Common myeloid progenitor, CD34-positive (primary cell): ENCODE measurements around the gene WDR26.

Experiments used
- CTCF ChIA-PET: fragments of 350-600 bp; sonication (Branson Sonifier 250); formaldehyde crosslinking; loops from one replicate; lab custom pipeline; 2021; ENCODE audit warnings: antibody characterized with exemption; lab: Charles Lee
- POLR2A ChIA-PET: fragments of 350-600 bp; sonication (Branson Sonifier 250); formaldehyde crosslinking; loops from one replicate; lab custom pipeline; 2021; ENCODE audit warnings: antibody characterized with exemption; lab: Charles Lee
- DNase-seq, 3 donors: peaks; one replicate each; pipeline versions ENCODE4 v3.0.0 to v3.0.0-alpha.2; 2013
- H3K27ac ChIP-seq, 2 experiments: 1 replicate in 1 of 2; 2 replicates in 1 of 2; pipeline ENCODE4 v1.7.0; 2013; ENCODE audit warnings: inconsistent platforms in 2 of 2, low read length in 2 of 2, mild to moderate bottlenecking in 2 of 2, low read depth in 1 of 2, moderate library complexity in 1 of 2; ENCODE audit not compliant: severe bottlenecking in 2 of 2, insufficient read depth in 1 of 2, poor library complexity in 1 of 2
- H3K27me3 ChIP-seq, 5 experiments: replicated peaks in 2 of 5; 1 replicate in 3 of 5; 2 replicates in 2 of 5; pipeline versions ENCODE4 v1.6.1 to v1.7.0; 2013; ENCODE audit warnings: low read length in 4 of 5, mild to moderate bottlenecking in 2 of 5, moderate library complexity in 2 of 5, inconsistent platforms in 1 of 5; ENCODE audit not compliant: insufficient read depth in 5 of 5, control insufficient read depth in 4 of 5
- H3K36me3 ChIP-seq, 4 experiments: 1 replicate in 2 of 4; 2 replicates in 2 of 4; pipeline versions ENCODE4 v1.6.1 to v1.7.0; 2013; ENCODE audit warnings: low read length in 3 of 4, control low read depth in 1 of 4, mild to moderate bottlenecking in 1 of 4; ENCODE audit not compliant: control insufficient read depth in 4 of 4, insufficient read depth in 4 of 4
- H3K4me1 ChIP-seq, 4 experiments: 1 replicate in 3 of 4; 2 replicates in 1 of 4; pipeline versions ENCODE4 v1.6.1 to v1.7.1; 2013; ENCODE audit warnings: low read length in 3 of 4, mild to moderate bottlenecking in 3 of 4, control low read depth in 1 of 4, inconsistent platforms in 1 of 4, moderate library complexity in 1 of 4; ENCODE audit not compliant: control insufficient read depth in 4 of 4, insufficient read depth in 4 of 4; ENCODE audit errors: control extremely low read depth in 1 of 4
- H3K4me3 ChIP-seq, 7 experiments: 1 replicate in 4 of 7; 2 replicates in 3 of 7; pipeline versions ENCODE4 v1.5.1 to v1.7.0; 2013; ENCODE audit warnings: mild to moderate bottlenecking in 7 of 7, low read length in 6 of 7, moderate library complexity in 6 of 7, inconsistent platforms in 2 of 7, low read depth in 2 of 7, control low read depth in 1 of 7; ENCODE audit not compliant: insufficient read depth in 4 of 7, control insufficient read depth in 1 of 7; ENCODE audit errors: extremely low read depth in 1 of 7
- H3K9me3 ChIP-seq, 5 experiments: 1 replicate in 4 of 5; 2 replicates in 1 of 5; pipeline versions ENCODE4 v1.6.1 to v1.7.1; 2013; ENCODE audit warnings: low read length in 4 of 5, mild to moderate bottlenecking in 2 of 5, inconsistent platforms in 1 of 5, low read depth in 1 of 5, moderate library complexity in 1 of 5; ENCODE audit not compliant: control insufficient read depth in 4 of 5, insufficient read depth in 2 of 5; ENCODE audit errors: control extremely low read depth in 1 of 5
- WGBS: methylation state at CpG from one replicate; pipeline ENCODE4 v1.1.5; 2013; ENCODE audit not compliant: insufficient coverage; 5-methylcytosine and 5-hydroxymethylcytosine counted together

The WDR26 gene

GRCh38 chr1:224435999-224436398 lies 1.4 kb upstream of the WDR26 start:
- ChIA-PET CTCF (interaction anchor here (9.0 kb wide), 1 partner anchor 22 kb away, joined by 57 read pairs; no protein-coding TSS in a partner anchor), POLR2A (no interaction called here)
- Histone ChIP-seq H3K4me1 (peaks cover 26 to 40% (median 33%) of the 10 kb centered on the region in 4 experiments), H3K4me3 (peak overlapping the region in 3 of 7 experiments; percentile 75 to 96 (median 75)), H3K9me3 (no peaks in the 10 kb centered on the region), H3K27me3 (no peaks in the 10 kb centered on the region), H3K27ac (peak overlapping the region in 1 of 2 experiments; percentile 89), H3K36me3 (peaks cover 0 to 3% (median 0%) of the 10 kb centered on the region in 4 experiments)
- WGBS, result 100% methylated on average over 1 of the region's 1 CpG
- peak in 2 of 3 donors; percentile 8 to 29 for DNase-seq

DNA sequence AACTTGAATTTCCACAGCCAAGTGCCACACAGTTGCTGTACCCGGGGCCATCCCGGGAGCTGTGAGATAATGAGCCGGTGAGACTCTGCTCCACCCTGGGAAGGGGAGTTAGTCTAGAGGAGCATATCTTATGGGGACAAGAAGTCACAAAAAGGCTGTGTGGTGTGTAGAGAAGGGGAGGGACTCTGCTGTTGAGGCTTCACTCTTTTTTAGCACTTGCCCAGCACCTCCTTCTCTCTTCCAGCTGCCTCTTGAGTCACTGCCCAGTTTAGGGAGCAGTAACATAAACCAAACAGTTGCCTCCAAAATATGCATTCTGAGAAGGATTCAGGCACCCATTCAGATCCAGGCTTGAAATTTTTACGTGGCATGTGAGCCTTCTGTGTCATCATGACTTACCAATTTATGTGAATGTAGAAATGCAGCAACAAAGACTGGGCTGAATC lies 744 bp upstream of the WDR26 start:
- peaks cover 0 to 3% (median 0%) of the 10 kb centered on the region in 4 experiments for H3K36me3 ChIP-seq
- H3K27me3 ChIP-seq, result no peaks in the 10 kb centered on the region
- ChIA-PET CTCF (interaction anchor here (1.2 to 9.0 kb wide), 2 partner anchors 8 to 23 kb away, joined by 3 to 57 read pairs; no protein-coding TSS in a partner anchor), POLR2A (interaction anchor here (1.4 kb wide), 1 partner anchor 8 kb away, joined by 9 read pairs; no protein-coding TSS in a partner anchor)
- 4% methylated on average over 4 of the region's 4 CpGs for WGBS
- peak overlapping the region; percentile 61 to 89 for H3K27ac ChIP-seq
- H3K9me3 ChIP-seq, result no peaks in the 10 kb centered on the region
- peaks cover 32 to 47% (median 40%) of the 10 kb centered on the region in 4 experiments for H3K4me1 ChIP-seq
- DNase-seq, result peak in 2 of 3 donors; percentile 59 to 68
- peak overlapping the region; percentile 65 to 96 (median 79) for H3K4me3 ChIP-seq

DNA sequence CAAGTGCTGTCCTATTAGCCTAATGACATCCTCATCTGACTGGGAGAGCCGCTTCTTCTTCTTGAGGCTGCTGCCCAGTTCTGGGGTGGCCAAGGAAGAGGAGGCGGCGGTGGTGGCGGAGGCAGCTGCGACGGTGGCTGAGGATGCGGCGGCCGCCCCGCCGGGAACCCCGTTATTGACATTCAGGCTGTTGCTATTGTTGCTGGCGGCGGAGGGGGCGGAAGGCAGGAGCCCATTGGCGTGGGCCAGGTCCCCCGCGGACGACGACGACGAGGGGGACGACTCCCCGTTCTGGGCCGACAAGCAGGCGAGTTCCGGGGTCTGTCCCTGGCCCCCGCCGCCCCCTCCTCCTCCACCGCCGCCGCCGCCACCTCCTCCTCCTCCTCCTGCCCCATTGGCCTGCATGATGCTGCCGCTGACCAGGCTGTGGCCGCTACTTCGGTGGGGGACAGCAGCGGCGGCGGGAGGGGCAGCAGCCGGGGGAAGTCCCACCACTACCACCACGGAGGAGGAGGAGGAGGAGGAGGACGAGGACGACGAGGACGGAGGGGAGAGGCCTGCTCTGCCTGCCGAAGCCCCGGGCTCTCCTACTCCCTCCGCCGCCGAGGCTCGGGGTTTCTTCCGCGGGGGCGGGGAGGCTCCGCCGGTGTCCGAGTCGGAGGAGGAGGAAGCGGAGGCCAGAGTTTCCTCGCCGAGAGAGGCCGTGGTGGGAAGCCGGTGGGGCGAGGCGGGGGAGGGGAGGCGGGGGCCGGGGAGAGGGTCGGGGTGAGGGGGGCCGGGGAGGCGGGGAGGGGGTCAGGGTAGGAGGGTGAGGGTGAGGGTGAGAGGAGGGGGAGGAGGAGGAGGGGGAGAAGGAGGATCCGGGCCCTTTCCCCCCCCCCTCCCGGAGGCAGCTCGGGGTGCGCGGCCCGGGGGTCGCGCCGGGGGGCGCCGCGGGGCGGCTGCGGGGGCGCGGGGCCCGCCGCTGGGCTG lies 610 bp downstream of the WDR26 start:
- DNase-seq, result peak in 2 of 3 donors; percentile 62 to 78
- Histone ChIP-seq H3K27me3 (no peaks in the 10 kb centered on the region), H3K9me3 (no peaks in the 10 kb centered on the region), H3K4me3 (peak overlapping the region; percentile 73 to 96 (median 79)), H3K4me1 (peaks cover 38 to 53% (median 42%) of the 10 kb centered on the region in 4 experiments), H3K27ac (peak overlapping the region; percentile 54 to 89), H3K36me3 (peaks cover 0 to 4% (median 4%) of the 10 kb centered on the region in 4 experiments)
- POLR2A ChIA-PET, result interaction anchor here (0.6 to 1.4 kb wide), 4 partner anchors 10 to 822 kb away, joined by 3 to 9 read pairs (median 4); no protein-coding TSS in a partner anchor
- 0% methylated on average over 15 of the region's 88 CpGs for WGBS
- CTCF ChIA-PET, result interaction anchor here (1.2 to 9.0 kb wide), 2 partner anchors 9 to 24 kb away, joined by 3 to 57 read pairs; no protein-coding TSS in a partner anchor

DNA sequence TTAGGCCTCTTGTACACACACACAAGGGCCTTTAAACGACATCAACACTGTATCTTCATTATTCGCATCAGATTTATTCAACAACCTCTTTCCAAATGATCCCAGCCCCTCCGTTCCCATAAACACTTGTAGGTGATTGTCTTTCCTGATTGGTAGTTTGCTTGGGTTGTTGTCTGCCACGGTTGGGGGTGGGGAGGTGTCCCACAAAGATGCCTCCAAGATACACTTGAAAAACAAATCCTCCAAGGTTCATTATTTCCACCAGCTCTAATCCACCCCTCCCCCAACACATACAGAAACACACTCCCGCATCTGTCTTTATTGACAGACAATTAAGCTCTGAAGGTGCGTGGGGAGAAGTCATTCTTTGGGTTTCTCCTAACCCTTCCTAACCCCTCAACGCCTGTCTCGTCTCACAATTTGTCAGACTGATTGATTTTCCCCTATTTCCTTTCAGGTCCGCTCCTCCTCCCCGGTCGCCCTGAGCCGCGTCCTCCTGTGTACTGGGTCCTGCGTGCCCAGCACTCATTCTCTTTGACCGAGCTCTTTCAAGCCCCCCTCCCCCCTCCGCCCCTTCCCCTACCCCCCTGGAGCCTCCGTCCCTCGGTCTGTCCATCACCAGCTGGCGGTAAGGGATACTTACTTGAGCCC lies 1.4 kb downstream of the WDR26 start:
- DNase-seq, result peak in 1 of 3 donors; percentile 16
- Histone ChIP-seq H3K4me3 (peak overlapping the region; percentile 68 to 96 (median 79)), H3K36me3 (peaks cover 0 to 7% (median 4%) of the 10 kb centered on the region in 4 experiments), H3K27ac (peak overlapping the region; percentile 10 to 76), H3K27me3 (no peaks in the 10 kb centered on the region), H3K4me1 (peaks cover 38 to 53% (median 42%) of the 10 kb centered on the region in 4 experiments), H3K9me3 (no peaks in the 10 kb centered on the region)
- POLR2A ChIA-PET, result interaction anchor here (0.6 to 0.7 kb wide), 2 partner anchors 21 to 419 kb away, joined by 3 read pairs; no protein-coding TSS in a partner anchor
- WGBS, result 2% methylated on average over 16 of the region's 19 CpGs
- CTCF ChIA-PET, result interaction anchor here (9.0 kb wide), 1 partner anchor 25 kb away, joined by 57 read pairs; no protein-coding TSS in a partner anchor

DNA sequence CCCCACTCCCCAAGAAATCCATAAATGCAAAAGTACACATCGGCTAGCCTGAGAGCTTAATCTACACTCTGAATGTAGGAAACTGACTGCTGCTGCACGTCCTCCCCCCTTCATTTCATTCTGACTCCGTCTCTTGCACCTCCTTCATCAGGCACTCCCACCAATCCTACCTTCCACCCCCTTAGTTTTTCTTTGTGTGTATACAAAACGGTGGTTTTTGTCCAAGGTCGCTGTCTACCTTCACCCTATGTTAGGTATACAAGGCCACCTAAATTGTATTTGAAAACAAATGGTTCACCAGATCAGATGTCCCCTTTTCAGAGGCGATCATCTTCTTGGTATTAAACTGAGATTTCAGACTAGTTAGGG lies 1.9 kb downstream of the WDR26 start:
- Histone ChIP-seq H3K4me1 (peaks cover 38 to 53% (median 42%) of the 10 kb centered on the region in 4 experiments), H3K4me3 (peak overlapping the region in 6 of 7 experiments; percentile 68 to 96 (median 82)), H3K36me3 (peaks cover 4 to 7% (median 4%) of the 10 kb centered on the region in 4 experiments), H3K27ac (peak overlapping the region in 1 of 2 experiments; percentile 76), H3K27me3 (no peaks in the 10 kb centered on the region), H3K9me3 (no peaks in the 10 kb centered on the region)
- DNase-seq, result peak in 1 of 3 donors; percentile 15
- ChIA-PET CTCF (interaction anchor here (9.0 kb wide), 1 partner anchor 26 kb away, joined by 57 read pairs; no protein-coding TSS in a partner anchor), POLR2A (interaction anchor here (0.7 kb wide), 1 partner anchor 22 kb away, joined by 3 read pairs; no protein-coding TSS in a partner anchor)
- WGBS, result 22% methylated on average over 3 of the region's 6 CpGs

DNA sequence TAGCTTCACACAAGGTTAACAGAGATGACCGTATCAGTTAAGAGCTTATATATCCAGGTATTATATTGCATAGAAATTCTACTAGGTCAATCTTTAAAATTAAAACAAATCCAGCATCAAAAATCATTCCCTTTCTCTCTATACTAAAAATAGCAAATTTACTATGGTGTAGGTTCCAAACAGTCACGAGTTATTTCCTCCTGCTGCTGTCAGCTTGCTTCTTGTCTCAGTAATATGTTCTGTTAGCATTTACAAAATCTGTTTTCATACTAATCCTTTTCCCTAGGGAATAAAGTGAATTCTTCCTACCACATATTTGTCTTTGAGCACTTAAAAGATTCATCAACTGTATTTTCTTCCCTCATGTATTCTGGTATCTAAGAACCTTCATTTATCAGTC lies 2.5 kb downstream of the WDR26 start:
- CTCF ChIA-PET, result interaction anchor here (0.9 to 9.0 kb wide), 3 partner anchors 26 to 98 kb away, joined by 3 to 57 read pairs (median 3); no protein-coding TSS in a partner anchor
- peak in 1 of 3 donors; percentile 13 for DNase-seq
- H3K9me3 ChIP-seq, result no peaks in the 10 kb centered on the region
- peak overlapping the region in 5 of 7 experiments; percentile 68 to 96 (median 79) for H3K4me3 ChIP-seq
- peaks cover 38 to 53% (median 42%) of the 10 kb centered on the region in 4 experiments for H3K4me1 ChIP-seq
- WGBS, result no CpG with 5 or more reads among the region's 2 CpGs
- H3K27me3 ChIP-seq, result no peaks in the 10 kb centered on the region
- peaks cover 5 to 7% (median 6%) of the 10 kb centered on the region in 4 experiments for H3K36me3 ChIP-seq
- POLR2A ChIA-PET, result interaction anchor here (0.7 kb wide), 1 partner anchor 22 kb away, joined by 3 read pairs; no protein-coding TSS in a partner anchor
- peak overlapping the region in 1 of 2 experiments; percentile 76 for H3K27ac ChIP-seq
